Mucosa of descending colon (tissue), 3 donors: Measurements from ENCODE around the gene GKN1. TPM values are rescaled to one million over a fixed set of nuclear protein-coding genes. Genes with fewer than 3 reads are reported as not detected.

Experiments used
- ATAC-seq: fragments of 200-7000 bp; cut with Tn5 transposase; one replicate; pipeline ENCODE4 v1.9.1; 2020; ENCODE audit warnings: mild to moderate bottlenecking, moderate library complexity
- DNase-seq, 3 donors: peaks; one replicate each; pipeline ENCODE4 v3.0.0-alpha.2; 2020
- H3K36me3 ChIP-seq: fragments of 200-600 bp; one replicate; pipeline ENCODE4 v1.8.0; 2021; ENCODE audit warnings: low read depth, mild to moderate bottlenecking
- H3K4me1 ChIP-seq: fragments of 200-600 bp; one replicate; pipeline ENCODE4 v1.8.0; 2021; ENCODE audit warnings: low read depth, mild to moderate bottlenecking
- H3K4me3 ChIP-seq: fragments of 200-600 bp; one replicate; pipeline ENCODE4 v1.8.0; 2021; ENCODE audit warnings: mild to moderate bottlenecking
- H3K9me3 ChIP-seq: fragments of 200-600 bp; one replicate; pipeline ENCODE4 v1.8.0; 2021; ENCODE audit warnings: mild to moderate bottlenecking
- CTCF ChIP-seq: fragments of 200-600 bp; IDR thresholded peaks from one replicate; pipeline ENCODE4 v1.8.0; 2022; ENCODE audit warnings: antibody characterized with exemption, mild to moderate bottlenecking
- intact Hi-C, 2 donors: fragments of 100-400 bp; cut with DNase I in 1 of 2; cut with micrococcal nuclease in 1 of 2; formaldehyde crosslinking; loops; one replicate each; pipeline versions ENCODE4 v1.11.0 to v1.11.1; 2022; cut with DNase I, micrococcal nuclease
- total RNA-seq, 3 donors: library from RNA; stranded (reverse); fragmentation: NEBNext Ultra II Directional in 2 of 3; extraction: Animal tissue kit (Norgen Biotek cat#: 25700) in 2 of 3; gene quantifications; one replicate each; pipeline versions ENCODE4 v1.2.1 to v1.2.4, GENCODE V29; 2021 to 2023
- donor health status: DM: no; HTN: no; CAD: no; lungs with moderate emphysema.
- donor health status: DM: no; HTN: no; CAD: no.
- donor health status: DM: no; HTN: yes; CAD: no.

The GKN1 gene
- total RNA-seq, 3 donors from 2014 or later: not detected

- Histone ChIP-seq H3K4me1 (no peaks in the 10 kb centered on the region), H3K36me3 (no peaks in the 10 kb centered on the region), H3K9me3 (no peaks in the 10 kb centered on the region), H3K4me3 (no peak overlapping the region)
- TF ChIP-seq CTCF: no peak
- no peak for DNase-seq
- no peak for ATAC-seq
- intact Hi-C loops: no loop called here
Observed at GRCh38 chr2:68938938-68939337, 35.5 kb upstream of the GKN1 start.

GRCh38 chr2:68939962-68940361 is 34.5 kb upstream of the GKN1 start:
- Histone ChIP-seq H3K4me3 (no peak overlapping the region), H3K36me3 (no peaks in the 10 kb centered on the region), H3K9me3 (no peaks in the 10 kb centered on the region), H3K4me1 (no peaks in the 10 kb centered on the region)
- ATAC-seq (no peak), DNase-seq (no peak)
- intact Hi-C loops: no loop called here
- no peak for TF ChIP-seq CTCF

- intact Hi-C loops: no loop called here
- no peaks in the 10 kb centered on the region for H3K4me1 ChIP-seq
- no peak overlapping the region for H3K4me3 ChIP-seq
- no peak for TF ChIP-seq CTCF
- ATAC-seq: no peak
- DNase-seq: no peak
- H3K36me3 ChIP-seq: no peaks in the 10 kb centered on the region
- no peaks in the 10 kb centered on the region for H3K9me3 ChIP-seq
Observed at GRCh38 chr2:68940369-68940768, 34.1 kb upstream of the GKN1 start.

GRCh38 chr2:68942827-68943226 is 31.6 kb upstream of the GKN1 start:
- no peak for ATAC-seq
- TF ChIP-seq CTCF: no peak
- H3K4me3 ChIP-seq: no peak overlapping the region
- H3K4me1 ChIP-seq: no peaks in the 10 kb centered on the region
- intact Hi-C loops: no loop called here
- H3K36me3 ChIP-seq: no peaks in the 10 kb centered on the region
- no peaks in the 10 kb centered on the region for H3K9me3 ChIP-seq
- DNase-seq: no peak

GRCh38 chr2:68943581-68944568 is 30.6 kb upstream of the GKN1 start:
- ATAC-seq (peak; percentile 84), DNase-seq (peak in 2 of 3 donors; percentile 46 to 66)

More at GRCh38 chr2:68943581-68944568, 30.6 kb upstream of the GKN1 start:
- no peaks in the 10 kb centered on the region for H3K36me3 ChIP-seq
- H3K9me3 ChIP-seq: no peaks in the 10 kb centered on the region
- H3K4me1 ChIP-seq: no peaks in the 10 kb centered on the region
- H3K4me3 ChIP-seq: no peak overlapping the region
- peak; percentile 60 for TF ChIP-seq CTCF
- intact Hi-C loops: no loop called here
